HG03108 (cell line): Measurements from ENCODE around the gene KRT12.

Experiments
- ATAC-seq: cut with Tn5 transposase; IDR thresholded peaks from one replicate; pipeline ENCODE4 v1.9.1; 2021; ENCODE audit warnings: moderate library complexity; ENCODE audit not compliant: unreplicated experiment

Gene KRT12

GRCh38 chr17:40848583-40849235, 18.3 kb downstream of the KRT12 start:
- ATAC-seq: no peak

GRCh38 chr17:40846515-40847144, 20.4 kb downstream of the KRT12 start:
- no peak for ATAC-seq

- no peak for ATAC-seq
Measured at GRCh38 chr17:40844671-40845107, 22.3 kb downstream of the KRT12 start.

- no peak for ATAC-seq
Measured at GRCh38 chr17:40843242-40843641, 23.8 kb downstream of the KRT12 start.

GRCh38 chr17:40841246-40841645, 25.8 kb downstream of the KRT12 start:
- ATAC-seq: no peak

- no peak for ATAC-seq
Measured at GRCh38 chr17:40839194-40839593, 27.8 kb downstream of the KRT12 start.

- no peak for ATAC-seq
Measured at GRCh38 chr17:40836020-40836419, 31.0 kb downstream of the KRT12 start.

- ATAC-seq: no peak
Measured at GRCh38 chr17:40833882-40834281, 33.1 kb downstream of the KRT12 start.

GRCh38 chr17:40832840-40833239, 34.2 kb downstream of the KRT12 start:
- no peak for ATAC-seq

- ATAC-seq: no peak
Measured at GRCh38 chr17:40830085-40830776, 36.8 kb downstream of the KRT12 start.

GRCh38 chr17:40828454-40829044, 38.5 kb downstream of the KRT12 start:
- no peak for ATAC-seq

GRCh38 chr17:40827746-40828453, 39.1 kb downstream of the KRT12 start:
- no peak for ATAC-seq

GRCh38 chr17:40825599-40825998, 41.4 kb downstream of the KRT12 start:
- no peak for ATAC-seq

- ATAC-seq: no peak
Measured at GRCh38 chr17:40824015-40824832, 42.8 kb downstream of the KRT12 start.

- no peak for ATAC-seq
Measured at GRCh38 chr17:40822132-40822812, 44.8 kb downstream of the KRT12 start, which contains the start of gene KRT10. Gene KRT10 (minus strand): TSS chr17:40822614. CDS start chr17:40822585, 29 bp downstream.

GRCh38 chr17:40821536-40821935, 45.5 kb downstream of the KRT12 start:
- no peak for ATAC-seq

- no peak for ATAC-seq
Measured at GRCh38 chr17:40820228-40820838, 46.7 kb downstream of the KRT12 start.

- no peak for ATAC-seq
Measured at GRCh38 chr17:40819528-40820125, 47.4 kb downstream of the KRT12 start.
